Jurkat, Clone E6-1 (cell line): ENCODE data around the gene EIF2AK3. TPM values are rescaled to one million over a fixed set of nuclear protein-coding genes. Genes with fewer than 3 reads are reported as not detected.
A peak's percentile ranks its signal among the peaks of the same experiment; 100 is the strongest.
"Not testable (repeated sequence)": the region's sequence is repeated elsewhere in the genome, so short reads cannot be mapped to it uniquely, and the experiment has no call there.

Experiments
- DNase-seq: peaks from one replicate; pipeline ENCODE4 v3.0.0-alpha.2; 2011; ENCODE audit warnings: low read depth, low spot score
- H3K4me3 ChIP-seq: 2 replicates; pipeline ENCODE4 v1.5.1; 2011; ENCODE audit warnings: mild to moderate bottlenecking, low read length, control low read depth, moderate library complexity
- polyA plus RNA-seq: library from polyadenylated mRNA; unstranded; fragments of >200 nt; gene quantifications from one replicate; pipeline ENCODE4 v1.2.1, GENCODE V29; 2012; ENCODE audit warnings: missing spikeins; ENCODE audit not compliant: insufficient read length, insufficient read depth

The EIF2AK3 gene
- 7.5 TPM for polyA plus RNA-seq

GRCh38 chr2:88627055-88627855 lies at the start of gene EIF2AK3:
TSS of gene EIF2AK3 (minus strand) at chr2:88627464. CDS start at chr2:88627274, 190 bp downstream.
- H3K4me3 ChIP-seq, result peak within 1 kb of the TSS; percentile 91
- peak; percentile 100 for DNase-seq

- no peak for DNase-seq
- H3K4me3 ChIP-seq, result no peak overlapping the region
Observed at GRCh38 chr2:88673363-88673762, 46.1 kb upstream of the EIF2AK3 start.

- no peak overlapping the region for H3K4me3 ChIP-seq
- peak; percentile 42 for DNase-seq
Observed at GRCh38 chr2:88671786-88672427, 44.6 kb upstream of the EIF2AK3 start.

- H3K4me3 ChIP-seq, result no peak overlapping the region
- DNase-seq, result peak; percentile 19
Observed at GRCh38 chr2:88669482-88670214, 42.4 kb upstream of the EIF2AK3 start.

GRCh38 chr2:88668862-88669261 lies 41.6 kb upstream of the EIF2AK3 start:
- DNase-seq, result no peak
- H3K4me3 ChIP-seq, result no peak overlapping the region

- DNase-seq, result no peak
- H3K4me3 ChIP-seq, result no peak overlapping the region
Observed at GRCh38 chr2:88667219-88667618, 40.0 kb upstream of the EIF2AK3 start.

GRCh38 chr2:88666576-88666975 lies 39.3 kb upstream of the EIF2AK3 start:
- H3K4me3 ChIP-seq, result no peak overlapping the region
- no peak for DNase-seq

GRCh38 chr2:88660622-88661021 lies 33.4 kb upstream of the EIF2AK3 start:
- H3K4me3 ChIP-seq, result no peak overlapping the region
- no peak for DNase-seq

GRCh38 chr2:88659538-88659915 lies 32.3 kb upstream of the EIF2AK3 start:
- DNase-seq, result no peak
- H3K4me3 ChIP-seq, result no peak overlapping the region

- DNase-seq, result no peak
- H3K4me3 ChIP-seq, result no peak overlapping the region
Observed at GRCh38 chr2:88658881-88659537, 31.7 kb upstream of the EIF2AK3 start.

- no peak overlapping the region for H3K4me3 ChIP-seq
Observed at GRCh38 chr2:88658326-88658725, 31.1 kb upstream of the EIF2AK3 start.

GRCh38 chr2:88657131-88657530 lies 29.9 kb upstream of the EIF2AK3 start:
- H3K4me3 ChIP-seq, result no peak overlapping the region
- DNase-seq, result no peak

More at GRCh38 chr2:88658326-88658725, 31.1 kb upstream of the EIF2AK3 start:
- no peak for DNase-seq

GRCh38 chr2:88656690-88657089 lies 29.4 kb upstream of the EIF2AK3 start:
- H3K4me3 ChIP-seq, result no peak overlapping the region
- DNase-seq, result no peak

GRCh38 chr2:88654714-88655113 lies 27.4 kb upstream of the EIF2AK3 start:
- H3K4me3 ChIP-seq, result no peak overlapping the region
- no peak for DNase-seq

- H3K4me3 ChIP-seq, result no peak overlapping the region
- DNase-seq, result no peak
Observed at GRCh38 chr2:88651646-88652045, 24.4 kb upstream of the EIF2AK3 start.

- not testable (repeated sequence) for H3K4me3 ChIP-seq, DNase-seq
Observed at GRCh38 chr2:88645291-88645882, 18.1 kb upstream of the EIF2AK3 start.

- no peak for DNase-seq
- H3K4me3 ChIP-seq, result no peak overlapping the region
Observed at GRCh38 chr2:88642278-88642677, 15.0 kb upstream of the EIF2AK3 start.

- no peak for DNase-seq
- H3K4me3 ChIP-seq, result no peak overlapping the region
Observed at GRCh38 chr2:88641330-88641729, 14.1 kb upstream of the EIF2AK3 start.

GRCh38 chr2:88639865-88640264 lies 12.6 kb upstream of the EIF2AK3 start:
- no peak overlapping the region for H3K4me3 ChIP-seq
- peak; percentile 32 for DNase-seq
